HG03469 (cell line): ENCODE measurements around the gene SIM2.

Experiments
- ATAC-seq: cut with Tn5 transposase; IDR thresholded peaks from one replicate; pipeline ENCODE4 v1.9.1; 2021; ENCODE audit warnings: mild to moderate bottlenecking, moderate library complexity, moderate number of reproducible peaks; ENCODE audit not compliant: unreplicated experiment

SIM2 gene

DNA sequence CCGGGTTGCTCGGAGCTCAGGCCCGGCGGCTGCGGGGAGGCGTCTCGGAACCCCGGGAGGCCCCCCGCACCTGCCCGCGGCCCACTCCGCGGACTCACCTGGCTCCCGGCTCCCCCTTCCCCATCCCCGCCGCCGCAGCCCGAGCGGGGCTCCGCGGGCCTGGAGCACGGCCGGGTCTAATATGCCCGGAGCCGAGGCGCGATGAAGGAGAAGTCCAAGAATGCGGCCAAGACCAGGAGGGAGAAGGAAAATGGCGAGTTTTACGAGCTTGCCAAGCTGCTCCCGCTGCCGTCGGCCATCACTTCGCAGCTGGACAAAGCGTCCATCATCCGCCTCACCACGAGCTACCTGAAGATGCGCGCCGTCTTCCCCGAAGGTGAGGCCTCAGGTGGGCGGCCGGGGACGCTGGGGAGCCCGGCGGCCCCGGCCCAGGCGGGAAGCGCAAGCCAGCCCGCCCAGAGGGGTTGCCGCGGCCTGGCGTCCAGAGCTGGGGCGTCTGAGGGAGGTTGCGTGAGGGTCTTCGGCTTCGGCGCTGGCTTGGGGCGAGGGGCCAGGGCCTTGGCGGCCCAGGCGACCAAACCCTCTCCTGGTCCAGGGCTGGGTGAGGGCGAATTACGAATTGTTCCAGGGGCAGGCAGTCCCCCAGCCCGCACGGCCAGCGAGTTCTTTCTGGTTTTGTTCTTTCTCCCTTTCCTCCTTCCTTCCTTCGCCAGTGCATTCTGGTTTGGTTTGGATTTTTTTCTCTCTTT, 805 bp downstream of the SIM2 start:
- no peak for ATAC-seq

DNA sequence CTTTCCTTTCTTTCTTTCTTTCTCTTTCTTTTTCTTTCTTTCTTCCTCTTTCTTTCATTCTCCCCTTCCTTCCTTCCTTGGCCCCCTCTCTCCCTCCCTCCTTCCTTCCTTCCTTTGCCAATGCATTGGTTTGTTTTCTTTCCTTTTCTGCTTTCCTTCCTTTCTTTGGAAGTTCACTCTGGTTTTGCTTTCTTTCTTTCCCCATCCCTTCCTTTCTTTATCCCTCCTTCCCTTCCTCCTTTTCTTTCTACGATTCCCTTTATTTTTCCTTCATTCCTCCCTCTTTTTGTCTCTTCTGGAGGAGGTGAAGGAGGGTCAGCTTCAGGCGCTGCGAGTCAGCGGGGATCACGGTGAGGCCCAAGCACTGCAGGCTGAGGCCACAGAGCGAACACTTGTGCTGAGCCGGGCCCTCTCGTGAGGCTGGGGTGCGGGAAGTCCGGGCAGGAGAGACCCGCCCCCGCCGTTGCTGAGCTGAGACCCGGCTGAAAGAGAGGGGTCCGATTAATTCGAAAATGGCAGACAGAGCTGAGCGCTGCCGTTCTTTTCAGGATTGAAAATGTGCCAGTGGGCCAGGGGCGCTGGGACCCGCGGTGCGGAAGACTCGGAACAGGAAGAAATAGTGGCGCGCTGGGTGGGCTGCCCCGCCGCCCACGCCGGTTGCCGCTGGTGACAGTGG, 1.5 kb downstream of the SIM2 start:
- no peak for ATAC-seq

- no peak for ATAC-seq
Observed at GRCh38 chr21:36700971-36701755, 2.2 kb downstream of the SIM2 start.

DNA sequence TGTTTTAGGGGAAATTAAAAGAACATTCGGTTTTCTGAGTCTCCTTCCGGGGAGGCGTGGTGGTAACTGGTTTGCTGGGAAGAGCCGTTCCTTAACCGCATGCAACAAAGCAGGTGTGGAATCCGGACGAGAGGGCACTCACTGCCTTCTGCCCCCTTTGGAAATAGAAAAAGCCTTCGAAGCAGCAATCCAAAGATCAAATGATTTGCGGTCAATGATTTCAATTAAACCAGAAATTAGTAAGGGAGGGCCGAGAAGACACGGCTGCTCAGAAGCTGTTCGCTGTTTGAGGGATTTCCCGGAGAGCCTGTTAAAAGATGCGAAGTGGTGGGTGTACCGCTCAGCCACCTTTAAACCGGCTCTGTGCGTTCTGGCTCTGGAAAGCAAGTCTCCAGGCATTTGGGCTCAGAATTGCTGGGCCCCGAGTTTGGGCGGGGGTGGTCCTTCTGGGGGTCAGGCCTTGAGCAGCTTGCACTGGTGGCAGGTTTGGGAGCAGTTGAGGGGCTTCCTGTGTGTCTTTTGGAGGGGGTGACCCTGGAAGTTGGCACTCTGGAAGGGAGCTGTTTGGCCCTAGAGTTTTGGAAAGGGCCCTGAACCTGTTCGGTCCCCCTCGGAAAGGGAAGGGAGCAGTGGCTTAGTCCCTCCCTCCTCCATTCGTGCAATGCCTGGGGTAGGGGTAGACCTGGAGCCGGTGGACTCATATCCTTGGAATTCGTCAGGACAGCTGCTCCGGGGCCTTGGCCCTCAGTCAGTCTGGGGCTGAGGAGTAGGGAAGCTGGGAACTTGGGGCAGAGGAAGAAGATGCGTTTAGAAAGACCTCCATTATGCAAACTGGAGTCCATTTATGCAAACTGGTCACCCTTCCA, 3.1 kb downstream of the SIM2 start:
- ATAC-seq = no peak

- ATAC-seq = no peak
Observed at GRCh38 chr21:36702622-36702968, 3.7 kb downstream of the SIM2 start.

- no peak for ATAC-seq
Observed at GRCh38 chr21:36703123-36703522, 4.2 kb downstream of the SIM2 start.

GRCh38 chr21:36703626-36704280, 4.8 kb downstream of the SIM2 start:
- no peak for ATAC-seq

- ATAC-seq = no peak
Observed at GRCh38 chr21:36704281-36704957, 5.5 kb downstream of the SIM2 start.

DNA sequence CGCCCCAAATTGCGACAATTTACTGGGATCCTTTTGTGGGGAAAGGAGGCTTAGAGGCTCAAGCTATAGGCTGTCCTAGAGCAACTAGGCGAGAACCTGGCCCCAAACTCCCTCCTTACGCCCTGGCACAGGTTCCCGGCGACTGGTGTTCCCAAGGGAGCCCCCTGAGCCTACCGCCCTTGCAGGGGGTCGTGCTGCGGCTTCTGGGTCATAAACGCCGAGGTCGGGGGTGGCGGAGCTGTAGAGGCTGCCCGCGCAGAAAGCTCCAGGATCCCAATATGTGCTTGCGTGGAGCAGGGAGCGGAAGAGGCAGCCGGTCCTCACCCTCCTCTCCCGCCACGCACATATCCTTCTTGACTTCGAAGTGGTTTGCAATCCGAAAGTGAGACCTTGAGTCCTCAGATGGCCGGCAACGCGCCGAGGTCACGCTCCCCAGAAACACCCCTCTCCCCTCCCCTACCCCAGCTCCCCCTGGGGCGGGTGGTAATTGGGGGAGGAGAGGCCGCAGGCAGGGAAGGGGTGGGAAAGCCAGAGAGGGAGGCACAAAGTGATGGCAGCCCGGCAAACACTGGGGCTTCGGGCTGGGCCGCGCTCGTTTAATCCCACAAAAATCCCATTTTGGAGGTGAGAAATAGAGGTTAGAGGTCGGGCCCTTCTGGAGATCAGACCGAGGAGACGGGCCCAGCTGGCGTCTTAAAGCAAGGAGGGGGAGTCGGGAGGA, 6.2 kb downstream of the SIM2 start:
- ATAC-seq = no peak

- no peak for ATAC-seq
Observed at GRCh38 chr21:36705679-36706481, 7.0 kb downstream of the SIM2 start.

DNA sequence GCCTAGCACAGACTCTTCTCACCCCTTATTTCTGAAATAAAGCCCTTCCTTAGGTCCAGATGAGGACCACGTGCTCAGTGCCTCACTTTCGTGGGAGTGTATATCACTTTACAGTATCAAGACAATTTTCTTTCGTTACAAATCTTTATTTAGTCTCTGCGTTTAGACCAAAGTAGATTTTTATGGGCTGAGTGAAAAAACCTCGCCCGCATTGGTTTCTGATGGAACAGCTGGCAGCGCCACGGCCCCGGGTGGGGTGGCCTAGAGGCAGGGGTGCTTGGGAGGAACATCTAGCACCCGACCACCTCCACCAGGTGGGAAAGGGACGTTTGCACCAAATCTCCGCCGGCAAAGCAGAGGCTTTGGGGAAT, 7.6 kb downstream of the SIM2 start:
- ATAC-seq = no peak

- ATAC-seq = no peak
Observed at GRCh38 chr21:36706951-36707762, 8.2 kb downstream of the SIM2 start.

DNA sequence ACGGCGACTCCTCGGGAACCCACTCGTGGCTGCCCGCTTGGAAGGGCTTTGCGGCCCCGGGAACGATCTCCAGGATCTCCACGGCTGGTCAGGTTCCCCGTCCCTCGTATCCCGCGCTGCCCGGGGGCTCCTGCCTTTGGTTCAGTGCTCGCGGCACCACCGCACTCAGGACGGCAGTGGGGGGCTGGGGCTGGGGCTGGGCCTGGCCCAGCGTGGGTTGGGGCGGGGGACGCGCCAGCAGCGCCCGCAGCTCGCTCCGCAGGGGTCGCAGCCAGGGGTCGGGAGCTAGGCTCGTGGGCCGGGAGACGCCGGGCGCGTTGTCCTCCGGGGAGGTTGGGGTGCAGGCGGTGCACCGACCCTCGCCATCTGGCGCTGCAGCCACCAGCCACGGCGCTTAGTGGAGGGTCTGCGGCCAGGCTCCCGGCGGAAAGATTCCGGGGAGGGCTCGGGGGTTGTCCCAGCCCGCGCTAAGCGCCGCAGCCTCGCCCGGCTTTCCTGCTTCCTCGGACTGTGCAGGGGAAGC, 8.9 kb downstream of the SIM2 start:
- ATAC-seq = no peak

DNA sequence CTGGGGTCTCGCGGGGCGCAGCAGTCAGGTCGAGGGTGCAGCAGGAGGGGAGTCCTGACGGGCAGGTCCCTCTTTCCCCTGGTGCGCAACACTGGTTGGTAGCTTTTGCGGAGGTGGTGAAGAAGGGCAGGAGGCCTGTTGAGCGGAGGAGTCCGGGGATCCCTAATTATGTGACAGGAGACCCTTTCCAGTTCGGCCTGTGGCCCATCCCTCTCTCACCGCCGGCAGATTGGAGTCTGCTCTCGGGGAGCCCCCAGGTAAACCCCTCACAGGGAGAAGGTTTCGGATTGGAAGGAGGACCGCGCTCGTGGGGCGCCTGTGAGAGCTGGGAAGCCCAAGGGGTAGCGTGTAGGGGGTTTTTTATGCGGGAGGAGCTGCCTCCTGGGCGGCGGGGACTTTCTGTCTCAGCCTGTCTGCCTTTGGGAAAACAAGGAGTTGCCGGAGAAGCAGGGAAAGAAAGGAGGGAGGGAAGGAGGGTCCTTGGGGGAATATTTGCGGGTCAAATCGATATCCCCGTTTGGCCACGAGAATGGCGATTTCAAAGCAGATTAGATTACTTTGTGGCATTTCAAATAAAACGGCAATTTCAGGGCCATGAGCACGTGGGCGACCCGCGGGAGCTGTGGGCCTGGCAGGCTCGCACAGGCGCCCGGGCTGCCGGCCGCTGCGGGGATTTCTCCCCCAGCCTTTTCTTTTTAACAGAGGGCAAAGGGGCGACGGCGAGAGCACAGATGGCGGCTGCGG, 9.5 kb downstream of the SIM2 start:
- ATAC-seq = no peak

GRCh38 chr21:36709030-36709867, 10.3 kb downstream of the SIM2 start:
- ATAC-seq = no peak
